IMR-90 (cell line): ENCODE results near the gene DCUN1D3. TPM values are rescaled to one million over a fixed set of nuclear protein-coding genes. Genes with fewer than 3 reads are reported as not detected.

Source experiments
- ATAC-seq: fragments of 200-7000 bp; cut with Tn5 transposase; 2 replicates; pipeline ENCODE4 v1.9.1; 2020; ENCODE audit warnings: low read depth, mild to moderate bottlenecking, moderate library complexity
- BruUV-seq: library from RNA; stranded (reverse); fragments of 400-500 nt; replicated peaks from 2 replicates; lab custom pipeline; 2021; lab: Mats Ljungman, UMichigan
- CTCF ChIA-PET: fragments of 300-600 bp; formaldehyde crosslinking; extraction: SDS; loops from one replicate; lab custom pipeline; 2021; ENCODE audit warnings: antibody characterized with exemption; lab: Yijun Ruan, JAX
- POLR2A ChIA-PET: fragments of 300-600 bp; sonication (Branson Sonifier 250); formaldehyde crosslinking; loops from one replicate; lab custom pipeline; 2022; ENCODE audit warnings: antibody characterized with exemption; ENCODE audit not compliant: unreplicated experiment; lab: Charles Lee
- DNase-seq: peaks from one replicate; pipeline ENCODE4 v3.0.0; 2013
- H2AFZ ChIP-seq: replicated peaks from 2 replicates; pipeline ENCODE3; 2013; ENCODE audit warnings: low read length, mild to moderate bottlenecking; ENCODE audit not compliant: poor library complexity
- H2AK5ac ChIP-seq: 2 replicates; pipeline ENCODE4 v1.6.1; 2013; ENCODE audit warnings: low read depth, low read length, inconsistent platforms
- H2AK9ac ChIP-seq: replicated peaks from 2 replicates; pipeline ENCODE3; 2013; ENCODE audit warnings: mild to moderate bottlenecking, low read depth, low read length, moderate library complexity; ENCODE audit not compliant: poor library complexity
- H2BK120ac ChIP-seq: 2 replicates; pipeline ENCODE4 v1.6.1; 2013; ENCODE audit warnings: low read depth, low read length, inconsistent platforms
- H2BK15ac ChIP-seq: 3 replicates; pipeline ENCODE4 v1.6.1; 2013; ENCODE audit warnings: low read depth, low read length, inconsistent platforms
- H2BK20ac ChIP-seq: 2 replicates; pipeline ENCODE4 v1.6.1; 2013; ENCODE audit warnings: low read depth, mild to moderate bottlenecking, inconsistent platforms, low read length, moderate library complexity
- H2BK5ac ChIP-seq: 2 replicates; pipeline ENCODE4 v1.6.1; 2013; ENCODE audit warnings: mild to moderate bottlenecking, low read depth, low read length, inconsistent platforms; ENCODE audit not compliant: poor library complexity, severe bottlenecking
- H3K14ac ChIP-seq: replicated peaks from 2 replicates; pipeline ENCODE4 v1.6.1; 2013; ENCODE audit warnings: low read depth, low read length, inconsistent platforms
- H3K18ac ChIP-seq: 2 replicates; pipeline ENCODE4 v1.6.1; 2013; ENCODE audit warnings: low read depth, low read length, control low read depth
- H3K23ac ChIP-seq: 2 replicates; pipeline ENCODE4 v1.6.1; 2013; ENCODE audit warnings: low read depth, low read length, inconsistent platforms
- H3K27ac ChIP-seq: 2 replicates; pipeline ENCODE4 v1.5.1; 2013; ENCODE audit warnings: mild to moderate bottlenecking, control low read depth, low read length; ENCODE audit not compliant: insufficient read depth
- H3K27me3 ChIP-seq: 2 replicates; pipeline ENCODE4 v1.6.1; 2013; ENCODE audit warnings: low read length; ENCODE audit not compliant: control insufficient read depth, insufficient read depth
- H3K36me3 ChIP-seq: 2 replicates; pipeline ENCODE4 v1.6.1; 2013; ENCODE audit warnings: low read length, mixed read lengths; ENCODE audit not compliant: control insufficient read depth, insufficient read depth
- H3K4ac ChIP-seq: 2 replicates; pipeline ENCODE4 v1.6.1; 2013; ENCODE audit warnings: low read depth, low read length, inconsistent platforms
- H3K4me1 ChIP-seq: 2 replicates; pipeline ENCODE4 v1.6.1; 2013; ENCODE audit warnings: low read length, mixed read lengths; ENCODE audit not compliant: control insufficient read depth, insufficient read depth
- H3K4me2 ChIP-seq: 2 replicates; pipeline ENCODE4 v1.6.1; 2013; ENCODE audit warnings: low read depth, mild to moderate bottlenecking, control low read depth, low read length, moderate library complexity
- H3K4me3 ChIP-seq: 2 replicates; pipeline ENCODE4 v1.5.1; 2013; ENCODE audit warnings: low read depth, mild to moderate bottlenecking, control low read depth, low read length, moderate library complexity; ENCODE audit not compliant: insufficient read depth
- H3K56ac ChIP-seq: 2 replicates; pipeline ENCODE4 v1.6.1; 2013; ENCODE audit warnings: low read length, inconsistent platforms; ENCODE audit not compliant: insufficient read depth; ENCODE audit errors: extremely low read depth
- H3K79me1 ChIP-seq, 2 experiments: 2 replicates each; pipeline ENCODE4 v1.6.1; 2013; ENCODE audit warnings: low read length in 2 of 2, inconsistent platforms in 1 of 2, low read depth in 1 of 2
- H3K9ac ChIP-seq: 2 replicates; pipeline ENCODE4 v1.6.1; 2013; ENCODE audit warnings: low read depth, low read length, control low read depth
- H3K9me1 ChIP-seq: 2 replicates; pipeline ENCODE4 v1.6.1; 2013; ENCODE audit warnings: low read length, inconsistent platforms; ENCODE audit not compliant: insufficient read depth
- H3K9me3 ChIP-seq: 2 replicates; pipeline ENCODE4 v1.6.1; 2013; ENCODE audit warnings: low read length; ENCODE audit not compliant: control insufficient read depth, insufficient read depth
- H4K20me1 ChIP-seq: 2 replicates; pipeline ENCODE4 v1.6.1; 2013; ENCODE audit warnings: low read length, inconsistent platforms; ENCODE audit not compliant: insufficient read depth
- H4K5ac ChIP-seq: 2 replicates; pipeline ENCODE4 v1.6.1; 2013; ENCODE audit warnings: mild to moderate bottlenecking, low read depth, low read length, control low read depth
- H4K8ac ChIP-seq, 2 experiments: 2 replicates each; pipeline ENCODE4 v1.6.1; 2013; ENCODE audit warnings: low read depth in 2 of 2, low read length in 2 of 2, control low read depth in 1 of 2, inconsistent platforms in 1 of 2
- H4K91ac ChIP-seq: 2 replicates; pipeline ENCODE4 v1.6.1; 2013; ENCODE audit warnings: low read depth, low read length, inconsistent platforms; ENCODE audit not compliant: insufficient read depth
- BHLHE40 ChIP-seq: fragments of 150-350 bp; IDR thresholded peaks from 2 replicates; pipeline ENCODE4 v1.6.1; 2016; ENCODE audit warnings: mild to moderate bottlenecking, low read depth, low read length
- CHD1 ChIP-seq: IDR thresholded peaks from 2 replicates; pipeline ENCODE4 v1.6.1; 2012; ENCODE audit warnings: low read depth, low read length, improper control_type of control experiment
- CTCF ChIP-seq: conservative IDR thresholded peaks from 2 replicates; pipeline ENCODE4 v1.5.1; 2012; ENCODE audit warnings: mild to moderate bottlenecking, low read depth, low read length, improper control_type of control experiment
- ELK1 ChIP-seq: fragments of 150-350 bp; IDR thresholded peaks from 2 replicates; pipeline ENCODE4 v1.6.1; 2016; ENCODE audit warnings: low read depth, mild to moderate bottlenecking, low read length, moderate library complexity, borderline replicate concordance
- FOS ChIP-seq: fragments of 150-350 bp; IDR thresholded peaks from 2 replicates; pipeline ENCODE4 v1.6.1; 2016; ENCODE audit warnings: low read depth, low read length
- MAFK ChIP-seq: IDR thresholded peaks from 2 replicates; pipeline ENCODE4 v1.6.1; 2012; ENCODE audit warnings: low read depth, low read length, improper control_type of control experiment
- MAZ ChIP-seq: IDR thresholded peaks from 2 replicates; pipeline ENCODE4 v1.6.1; 2012; ENCODE audit warnings: low read depth, mild to moderate bottlenecking, low read length, improper control_type of control experiment, moderate library complexity, borderline replicate concordance
- NFE2L2 ChIP-seq: fragments of 150-350 bp; IDR thresholded peaks from 2 replicates; pipeline ENCODE4 v1.6.1; 2016; ENCODE audit warnings: low read depth, mild to moderate bottlenecking, low read length
- POLR2A ChIP-seq: IDR thresholded peaks from 2 replicates; pipeline ENCODE4 v1.6.1; 2012; ENCODE audit warnings: mild to moderate bottlenecking, low read depth, low read length
- RAD21 ChIP-seq: IDR thresholded peaks from 2 replicates; pipeline ENCODE4 v1.6.1; 2012; ENCODE audit warnings: low read length, improper control_type of control experiment
- RFX5 ChIP-seq: IDR thresholded peaks from 2 replicates; pipeline ENCODE4 v1.8.0; 2012; ENCODE audit warnings: low read depth, mild to moderate bottlenecking, low read length, moderate library complexity
- SMC3 ChIP-seq: fragments of 150-350 bp; IDR thresholded peaks from 2 replicates; pipeline ENCODE4 v1.6.1; 2016; ENCODE audit warnings: low read depth, mild to moderate bottlenecking, antibody characterized with exemption, low read length, moderate library complexity
- WGBS, 2 experiments: methylation state at CpG; one replicate each; pipeline versions ENCODE4 v1.1.5 to v1.1.7; 2013; ENCODE audit warnings: missing lambda C conversion rate in 2 of 2; ENCODE audit not compliant: insufficient read length in 1 of 2; ENCODE audit errors: extremely low coverage in 2 of 2; 5-methylcytosine and 5-hydroxymethylcytosine counted together
- dilution Hi-C: fragments of 300-500 bp; cut with HindIII; formaldehyde crosslinking; loops from one replicate; pipeline ENCODE4 v1.14.3; 2018; ENCODE audit warnings: low sequenced_read_pairs; ENCODE audit not compliant: unreplicated experiment
- in situ Hi-C: fragments of 300-500 bp; cut with MboI; formaldehyde crosslinking; loops from 3 replicates; pipeline ENCODE4 v1.14.3; 2019; ENCODE audit warnings: low sequenced_read_pairs, inconsistent platforms, mixed read lengths
- intact Hi-C: fragments of 100-400 bp; cut with micrococcal nuclease; formaldehyde crosslinking; loops from 2 replicates; pipeline ENCODE4 v1.10.0; 2022
- polyA plus RNA-seq, 3 experiments: library from polyadenylated mRNA; depleted of rRNA; stranded (reverse); fragments of >200 nt; gene quantifications; 2 replicates each; pipeline ENCODE4 v1.2.3, GENCODE V29; 2012; ENCODE audit warnings: low replicate concordance in 1 of 3
- total RNA-seq: library from RNA; depleted of rRNA; stranded (reverse); fragments of >200 nt; gene quantifications from 2 replicates; pipeline ENCODE4 v1.2.3, GENCODE V29; 2012
- TF ChIP-seq, protein P1 (sequence below): fragments of 150-350 bp; IDR thresholded peaks from 2 replicates; pipeline ENCODE4 v1.6.1; 2017; ENCODE audit warnings: mild to moderate bottlenecking, antibody characterized with exemption, low read length, low read depth

The DCUN1D3 gene
- total and polyA plus RNA-seq, 2 of the 4 experiments (the other 2 are of a cell fraction), result 8.1 to 42.3 TPM

- no peak overlapping the region for H3K9ac ChIP-seq
- H3K23ac ChIP-seq, result peak overlapping the region; percentile 37; the same call in 1 of the 2 replicates
- in situ Hi-C loops (no loop called here), intact Hi-C loops (no loop called here), dilution Hi-C loops (no loop called here)
- H3K27me3 ChIP-seq, result no peaks in the 10 kb centered on the region
- H2AK9ac ChIP-seq, result peak overlapping the region; percentile 61
- H2BK5ac ChIP-seq, result peak overlapping the region; percentile 74
- H3K56ac ChIP-seq, result no peak overlapping the region
- H4K20me1 ChIP-seq, result peaks cover 61% of the 10 kb centered on the region; the same call in 1 of the 2 replicates
- WGBS, 2 experiments, result no CpG with 5 or more reads among the region's 5 CpGs
- H2BK120ac ChIP-seq, result peak overlapping the region; percentile 16; the same call in 1 of the 2 replicates
- H3K27ac ChIP-seq, result peak overlapping the region; percentile 39
- peak overlapping the region; percentile 57 for H3K4ac ChIP-seq
- H4K8ac ChIP-seq, result peak overlapping the region in 1 of 2 experiments; percentile 4; a peak in 2 of 4 replicates
- ChIA-PET CTCF (interaction anchor here (1.2 kb wide), 1 partner anchor 11 kb away, joined by 3 read pairs; no protein-coding TSS in a partner anchor), POLR2A (no interaction called here)
- DNase-seq (no peak), ATAC-seq (peak; percentile 5)
- H3K9me3 ChIP-seq, result no peaks in the 10 kb centered on the region
- peaks cover 31 to 81% of the 10 kb centered on the region in 2 experiments for H3K79me1 ChIP-seq
- H2AFZ ChIP-seq, result no peak overlapping the region
- H3K9me1 ChIP-seq, result peaks cover 25% of the 10 kb centered on the region
- no peak overlapping the region for H3K4me3 ChIP-seq
- peak overlapping the region; percentile 31; the same call in 1 of the 2 replicates for H2BK20ac ChIP-seq
- peak overlapping the region; percentile 49; the same call in 1 of the 2 replicates for H3K14ac ChIP-seq
- peak overlapping the region; percentile 81 for H3K4me2 ChIP-seq
- peaks cover 15% of the 10 kb centered on the region for H3K4me1 ChIP-seq
- TF ChIP-seq BHLHE40 (no peak), MAZ (no peak), CHD1 (no peak), FOS (no peak), ELK1 (no peak), NFE2L2 (no peak), CTCF (no peak), MAFK (no peak), RFX5 (no peak), RAD21 (no peak), SMC3 (no peak), POLR2A (no peak)
- TF ChIP-seq, protein P1, sequence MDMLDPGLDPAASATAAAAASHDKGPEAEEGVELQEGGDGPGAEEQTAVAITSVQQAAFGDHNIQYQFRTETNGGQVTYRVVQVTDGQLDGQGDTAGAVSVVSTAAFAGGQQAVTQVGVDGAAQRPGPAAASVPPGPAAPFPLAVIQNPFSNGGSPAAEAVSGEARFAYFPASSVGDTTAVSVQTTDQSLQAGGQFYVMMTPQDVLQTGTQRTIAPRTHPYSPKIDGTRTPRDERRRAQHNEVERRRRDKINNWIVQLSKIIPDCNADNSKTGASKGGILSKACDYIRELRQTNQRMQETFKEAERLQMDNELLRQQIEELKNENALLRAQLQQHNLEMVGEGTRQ, result no peak
- H2AK5ac ChIP-seq, result peak overlapping the region; percentile 48; the same call in 1 of the 2 replicates
- H3K18ac ChIP-seq, result 0 out of 2 replicates have a peak overlapping the region, but pooled peaks have one; percentile 32
- no TSS peak for BruUV-seq
- peak overlapping the region; percentile 56 for H4K91ac ChIP-seq
- peak overlapping the region; percentile 30; the same call in 2 of the 3 replicates for H2BK15ac ChIP-seq
- H3K36me3 ChIP-seq, result no peaks in the 10 kb centered on the region
- H4K5ac ChIP-seq, result no peak overlapping the region
Measured at GRCh38 chr16:20878682-20879147, 21.4 kb downstream of the DCUN1D3 start.
